PFSK-1 (cell line): Measurements from ENCODE around the gene CHD1.

Experiments
- POLR2AphosphoS5 ChIP-seq: IDR thresholded peaks from 2 replicates; pipeline ENCODE4 v1.6.1; 2012; ENCODE audit warnings: low read depth, mild to moderate bottlenecking, control low read depth, low read length, moderate library complexity
- TAF1 ChIP-seq: IDR thresholded peaks from 2 replicates; pipeline ENCODE4 v1.6.1; 2012; ENCODE audit warnings: low read length, control low read depth, borderline replicate concordance; ENCODE audit not compliant: insufficient read depth
- TF ChIP-seq, protein P1 (sequence below), 2 experiments: IDR thresholded peaks; 2 replicates each; pipeline versions ENCODE4 v1.6.1 to v1.8.0; 2011 to 2012; ENCODE audit warnings: low read depth in 2 of 2, low read length in 2 of 2, control low read depth in 1 of 2, inconsistent platforms in 1 of 2, mild to moderate bottlenecking in 1 of 2, moderate library complexity in 1 of 2; ENCODE audit not compliant: insufficient read depth in 1 of 2

DNA sequence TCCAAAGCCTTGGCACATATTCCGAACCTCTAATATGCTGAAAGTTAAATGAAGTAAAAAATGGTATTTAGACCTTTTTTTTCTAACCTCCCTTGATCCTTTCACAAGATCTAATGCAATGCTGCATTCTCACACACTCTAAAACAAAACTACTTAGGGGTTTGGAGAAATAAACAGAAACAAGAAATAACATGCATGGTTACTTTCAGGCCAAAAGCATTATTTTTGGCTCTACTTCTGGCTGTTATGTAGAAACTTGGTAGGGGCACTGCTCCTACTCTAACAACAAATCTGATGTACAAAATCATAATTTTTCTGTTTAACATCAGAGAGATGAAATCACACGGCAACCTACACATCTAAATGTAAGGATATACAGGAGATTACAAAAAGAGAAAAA is 51.2 kb downstream of the CHD1 start:
- TF ChIP-seq POLR2AphosphoS5: no peak
- TF ChIP-seq TAF1: no peak
- TF ChIP-seq, protein P1, sequence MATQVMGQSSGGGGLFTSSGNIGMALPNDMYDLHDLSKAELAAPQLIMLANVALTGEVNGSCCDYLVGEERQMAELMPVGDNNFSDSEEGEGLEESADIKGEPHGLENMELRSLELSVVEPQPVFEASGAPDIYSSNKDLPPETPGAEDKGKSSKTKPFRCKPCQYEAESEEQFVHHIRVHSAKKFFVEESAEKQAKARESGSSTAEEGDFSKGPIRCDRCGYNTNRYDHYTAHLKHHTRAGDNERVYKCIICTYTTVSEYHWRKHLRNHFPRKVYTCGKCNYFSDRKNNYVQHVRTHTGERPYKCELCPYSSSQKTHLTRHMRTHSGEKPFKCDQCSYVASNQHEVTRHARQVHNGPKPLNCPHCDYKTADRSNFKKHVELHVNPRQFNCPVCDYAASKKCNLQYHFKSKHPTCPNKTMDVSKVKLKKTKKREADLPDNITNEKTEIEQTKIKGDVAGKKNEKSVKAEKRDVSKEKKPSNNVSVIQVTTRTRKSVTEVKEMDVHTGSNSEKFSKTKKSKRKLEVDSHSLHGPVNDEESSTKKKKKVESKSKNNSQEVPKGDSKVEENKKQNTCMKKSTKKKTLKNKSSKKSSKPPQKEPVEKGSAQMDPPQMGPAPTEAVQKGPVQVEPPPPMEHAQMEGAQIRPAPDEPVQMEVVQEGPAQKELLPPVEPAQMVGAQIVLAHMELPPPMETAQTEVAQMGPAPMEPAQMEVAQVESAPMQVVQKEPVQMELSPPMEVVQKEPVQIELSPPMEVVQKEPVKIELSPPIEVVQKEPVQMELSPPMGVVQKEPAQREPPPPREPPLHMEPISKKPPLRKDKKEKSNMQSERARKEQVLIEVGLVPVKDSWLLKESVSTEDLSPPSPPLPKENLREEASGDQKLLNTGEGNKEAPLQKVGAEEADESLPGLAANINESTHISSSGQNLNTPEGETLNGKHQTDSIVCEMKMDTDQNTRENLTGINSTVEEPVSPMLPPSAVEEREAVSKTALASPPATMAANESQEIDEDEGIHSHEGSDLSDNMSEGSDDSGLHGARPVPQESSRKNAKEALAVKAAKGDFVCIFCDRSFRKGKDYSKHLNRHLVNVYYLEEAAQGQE (IDR thresholded peaks at IDR 0.05; ENCODE audit: insufficient read depth in 1 of 2, low read depth in 2 of 2, low read length in 2 of 2): no peak
